Transverse colon (tissue), 3 donors: ENCODE measurements around the gene C11orf68.
"Not testable (repeated sequence)": the region's sequence is repeated elsewhere in the genome, so short reads cannot be mapped to it uniquely, and the experiment has no call there.

ENCODE experiments used
- CTCF ChIP-seq, 5 experiments: fragments of 200-600 bp in 3 of 5; fragments of 450-650 bp in 2 of 5; sonication (generic) in 3 of 5; IDR thresholded peaks; 1 replicate in 2 of 5; 2 replicates in 3 of 5; pipeline ENCODE4 v1.5.1; 2016 to 2017; ENCODE audit warnings: antibody characterized with exemption in 5 of 5, inconsistent platforms in 3 of 5, mild to moderate bottlenecking in 2 of 5, moderate library complexity in 1 of 5
- EP300 ChIP-seq: sonication (generic); formaldehyde crosslinking; IDR thresholded peaks from one replicate; pipeline ENCODE4 v1.6.1; 2017; ENCODE audit warnings: antibody characterized with exemption, low read depth
- POLR2A ChIP-seq: fragments of 450-650 bp; IDR thresholded peaks from one replicate; pipeline ENCODE4 v1.6.1; 2016; ENCODE audit warnings: antibody characterized with exemption, mild to moderate bottlenecking, moderate library complexity

GRCh38 chr11:65950711-65951110 is 31.8 kb upstream of the C11orf68 start:
- TF ChIP-seq CTCF (IDR thresholded peaks at IDR 0.05); EP300; POLR2A: not testable (repeated sequence)
